Ishikawa (cell line): ENCODE measurements around the gene DYNC1I1.

Source experiments
- EP300 ChIP-seq: IDR thresholded peaks from 2 replicates; pipeline ENCODE4 v1.6.1; 2012; ENCODE audit warnings: borderline replicate concordance
- FOXM1 ChIP-seq: IDR thresholded peaks from 2 replicates; pipeline ENCODE4 v1.6.1; 2012; ENCODE audit warnings: low read depth, borderline replicate concordance
- YY1 ChIP-seq: IDR thresholded peaks from 2 replicates; pipeline ENCODE4 v1.6.1; 2012; ENCODE audit warnings: low read depth

GRCh38 chr7:95925236-95925635 lies 152.9 kb downstream of the DYNC1I1 start:
- no peak for TF ChIP-seq FOXM1
- no peak for TF ChIP-seq YY1
- no peak for TF ChIP-seq EP300
